ENCODE measurements around the gene CENPM. TPM values are rescaled to one million over a fixed set of nuclear protein-coding genes. Genes with fewer than 3 reads are reported as not detected.

CENPM gene
- polyA plus RNA-seq, 1 donor from 2014 or later: 2.1 TPM

GRCh38 chr22:41992496-41992895 lies 45.5 kb upstream of the CENPM start:
- TF ChIP-seq CTCF (IDR thresholded peaks at IDR 0.05; ENCODE audit: poor library complexity, severe bottlenecking) (no peak), SMC3 (conservative IDR thresholded peaks at IDR 0.05; ENCODE audit: poor library complexity) (no peak), EP300 (conservative IDR thresholded peaks at IDR 0.05; ENCODE audit: poor library complexity, severe bottlenecking) (no peak), POLR2AphosphoS5 (IDR thresholded peaks at IDR 0.05) (no peak), EZH2 (IDR thresholded peaks at IDR 0.05; ENCODE audit: borderline replicate concordance, insufficient read depth, low read length, poor library complexity, severe bottlenecking) (no peak)
- H3K9me2 ChIP-seq (ENCODE audit: insufficient read depth, low read length): no peaks in the 10 kb centered on the region
- H3K9ac ChIP-seq (ENCODE audit: low read length): no peak overlapping the region
- H3K79me2 ChIP-seq (replicated peaks; ENCODE audit: insufficient read depth, low read length): no peaks in the 10 kb centered on the region
- H3K4me3 ChIP-seq (ENCODE audit: low read length): no peak overlapping the region
- no peak overlapping the region for H3K4me2 ChIP-seq (ENCODE audit: low read length)
- H3K27ac ChIP-seq (ENCODE audit: low read length): no peak overlapping the region
- H3K36me3 ChIP-seq (ENCODE audit: insufficient read depth, low read length): peaks cover 6% of the 10 kb centered on the region
- H3K9me3 ChIP-seq (ENCODE audit: low read length): no peaks in the 10 kb centered on the region
- no peaks in the 10 kb centered on the region for H3K27me3 ChIP-seq (ENCODE audit: insufficient read depth, low read depth, low read length)
- no peaks in the 10 kb centered on the region for H4K20me1 ChIP-seq (ENCODE audit: insufficient read depth)
- no peak overlapping the region for H2AFZ ChIP-seq (ENCODE audit: low read depth, low read length)
- H3F3A ChIP-seq (ENCODE audit: insufficient read depth, low read length, poor library complexity, severe bottlenecking): no peaks in the 10 kb centered on the region

- no peak overlapping the region for H3K4me3 ChIP-seq (ENCODE audit: low read length)
- H3K27me3 ChIP-seq (ENCODE audit: insufficient read depth, low read depth, low read length): no peaks in the 10 kb centered on the region
- H3K9me2 ChIP-seq (ENCODE audit: insufficient read depth, low read length): no peaks in the 10 kb centered on the region
- H3K9me3 ChIP-seq (ENCODE audit: low read length): no peaks in the 10 kb centered on the region
- H3K36me3 ChIP-seq (ENCODE audit: insufficient read depth, low read length): peaks cover 6% of the 10 kb centered on the region
- H2AFZ ChIP-seq (ENCODE audit: low read depth, low read length): no peak overlapping the region
- no peak overlapping the region for H3K9ac ChIP-seq (ENCODE audit: low read length)
- H3K27ac ChIP-seq (ENCODE audit: low read length): no peak overlapping the region
- no peaks in the 10 kb centered on the region for H4K20me1 ChIP-seq (ENCODE audit: insufficient read depth)
- H3K79me2 ChIP-seq (replicated peaks; ENCODE audit: insufficient read depth, low read length): no peaks in the 10 kb centered on the region
- H3F3A ChIP-seq (ENCODE audit: insufficient read depth, low read length, poor library complexity, severe bottlenecking): no peaks in the 10 kb centered on the region
- no peak overlapping the region for H3K4me2 ChIP-seq (ENCODE audit: low read length)
- TF ChIP-seq CTCF (IDR thresholded peaks at IDR 0.05; ENCODE audit: poor library complexity, severe bottlenecking): no peak
- TF ChIP-seq POLR2AphosphoS5 (IDR thresholded peaks at IDR 0.05): no peak
- TF ChIP-seq REST (IDR thresholded peaks at IDR 0.05; ENCODE audit: borderline replicate concordance): no peak
- TF ChIP-seq MXI1 (conservative IDR thresholded peaks at IDR 0.05; ENCODE audit: poor library complexity, severe bottlenecking): no peak
- TF ChIP-seq EP300 (conservative IDR thresholded peaks at IDR 0.05; ENCODE audit: poor library complexity, severe bottlenecking): no peak
- TF ChIP-seq EZH2 (IDR thresholded peaks at IDR 0.05; ENCODE audit: borderline replicate concordance, insufficient read depth, low read length, poor library complexity, severe bottlenecking): no peak
Measured at GRCh38 chr22:41991111-41991510, 44.2 kb upstream of the CENPM start.

All from neural cell (in vitro differentiated cells).